Omental fat pad (tissue), 4 donors: ENCODE measurements around the gene NHS. TPM values are rescaled to one million over a fixed set of nuclear protein-coding genes. Genes with fewer than 3 reads are reported as not detected.

Experiments used
- ATAC-seq: fragments of 150-250 bp; one replicate; pipeline ENCODE4 v1.9.1; 2016; ENCODE audit warnings: mild to moderate bottlenecking, moderate library complexity; ENCODE audit not compliant: low FRiP score
- DNase-seq: peaks from one replicate; pipeline ENCODE4 v3.0.0-alpha.2; 2019; ENCODE audit warnings: low spot score
- total RNA-seq, 4 donors: library from RNA; depleted of rRNA; stranded (reverse); fragments of >200 nt; gene quantifications; one replicate each; pipeline ENCODE4 v1.1.0, GENCODE V29; 2016
- TF ChIP-seq, protein P1 (sequence below), 3 donors: fragments of 450-650 bp; IDR thresholded peaks; one replicate each; pipeline ENCODE4 v1.5.1; 2016 to 2017; ENCODE audit warnings: antibody characterized with exemption in 3 of 3, mild to moderate bottlenecking in 3 of 3, moderate library complexity in 2 of 3

The NHS gene
- total RNA-seq, 4 donors from 2014 or later: 4.0 to 9.7 (median 7.6) TPM

DNA sequence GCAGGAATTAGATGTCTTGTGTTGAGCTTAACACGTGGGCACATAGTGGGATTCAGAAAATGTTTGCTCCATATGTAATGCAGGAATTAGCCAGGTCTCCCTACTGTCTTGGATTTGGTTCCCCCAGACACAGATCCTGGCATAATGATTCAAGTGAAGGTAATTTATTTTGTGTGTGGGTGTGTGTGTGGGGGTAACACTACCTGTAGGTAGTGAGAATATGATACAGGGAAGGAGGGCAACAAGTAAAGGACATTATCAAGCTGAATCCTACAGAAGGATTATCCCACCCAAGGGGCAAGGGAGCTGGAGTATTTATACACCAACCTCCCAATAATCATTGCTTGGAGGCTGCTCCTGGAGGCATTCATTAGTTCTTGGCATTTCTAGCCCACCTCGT lies 101.4 kb downstream of the NHS start:
- TF ChIP-seq, protein P1, sequence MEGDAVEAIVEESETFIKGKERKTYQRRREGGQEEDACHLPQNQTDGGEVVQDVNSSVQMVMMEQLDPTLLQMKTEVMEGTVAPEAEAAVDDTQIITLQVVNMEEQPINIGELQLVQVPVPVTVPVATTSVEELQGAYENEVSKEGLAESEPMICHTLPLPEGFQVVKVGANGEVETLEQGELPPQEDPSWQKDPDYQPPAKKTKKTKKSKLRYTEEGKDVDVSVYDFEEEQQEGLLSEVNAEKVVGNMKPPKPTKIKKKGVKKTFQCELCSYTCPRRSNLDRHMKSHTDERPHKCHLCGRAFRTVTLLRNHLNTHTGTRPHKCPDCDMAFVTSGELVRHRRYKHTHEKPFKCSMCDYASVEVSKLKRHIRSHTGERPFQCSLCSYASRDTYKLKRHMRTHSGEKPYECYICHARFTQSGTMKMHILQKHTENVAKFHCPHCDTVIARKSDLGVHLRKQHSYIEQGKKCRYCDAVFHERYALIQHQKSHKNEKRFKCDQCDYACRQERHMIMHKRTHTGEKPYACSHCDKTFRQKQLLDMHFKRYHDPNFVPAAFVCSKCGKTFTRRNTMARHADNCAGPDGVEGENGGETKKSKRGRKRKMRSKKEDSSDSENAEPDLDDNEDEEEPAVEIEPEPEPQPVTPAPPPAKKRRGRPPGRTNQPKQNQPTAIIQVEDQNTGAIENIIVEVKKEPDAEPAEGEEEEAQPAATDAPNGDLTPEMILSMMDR (IDR thresholded peaks at IDR 0.05): no peak

GRCh38 chrX:17481086-17481485 lies 106.1 kb downstream of the NHS start:
- DNase-seq: no peak
- ATAC-seq: no peak
- TF ChIP-seq, protein P1 (IDR thresholded peaks at IDR 0.05): no peak

More for the DNA sequence above, 101.4 kb downstream of the NHS start:
- no peak for ATAC-seq
- no peak for DNase-seq

DNA sequence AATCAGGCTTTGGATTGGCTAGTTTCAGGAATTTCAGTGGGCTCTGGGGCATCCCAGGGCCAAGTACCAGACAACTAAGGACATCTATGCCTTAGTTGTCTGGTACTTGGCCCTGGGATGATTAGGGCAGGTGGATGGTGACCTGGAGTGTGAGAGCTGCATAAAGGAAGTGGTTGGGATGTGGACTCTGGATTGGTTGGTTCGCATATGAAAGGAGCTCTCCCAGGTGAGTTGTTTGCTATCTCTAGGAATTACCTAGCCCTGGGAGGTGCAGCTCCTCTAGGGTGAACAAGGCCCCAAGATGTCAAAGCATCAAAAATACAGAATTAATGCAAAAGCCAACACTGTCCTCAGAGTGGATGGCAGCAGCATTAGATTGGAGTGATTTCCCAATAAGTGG lies 109.6 kb downstream of the NHS start:
- DNase-seq (no peak), ATAC-seq (no peak)
- TF ChIP-seq, protein P1 (IDR thresholded peaks at IDR 0.05): no peak

DNA sequence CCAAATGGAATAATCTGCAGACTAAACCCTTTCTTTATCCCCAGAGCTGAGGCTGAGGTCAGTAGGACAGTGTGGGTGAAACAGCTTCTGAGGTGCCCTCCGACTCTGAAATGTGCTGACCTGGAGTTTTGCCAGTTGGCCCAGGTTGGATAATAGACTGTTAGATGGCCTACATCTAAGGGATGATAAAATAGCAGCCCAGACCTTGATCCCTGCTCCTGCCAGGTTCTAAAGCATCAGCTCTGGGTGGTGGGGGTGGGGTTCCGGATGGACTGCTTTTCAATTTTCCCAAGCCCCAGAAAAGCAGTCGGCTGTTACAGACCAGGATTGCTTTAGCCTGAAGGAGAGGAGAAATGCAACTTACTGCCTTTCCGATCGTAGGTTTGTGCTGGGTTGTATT lies 110.4 kb downstream of the NHS start:
- TF ChIP-seq, protein P1 (IDR thresholded peaks at IDR 0.05): no peak
- DNase-seq: no peak
- no peak for ATAC-seq

DNA sequence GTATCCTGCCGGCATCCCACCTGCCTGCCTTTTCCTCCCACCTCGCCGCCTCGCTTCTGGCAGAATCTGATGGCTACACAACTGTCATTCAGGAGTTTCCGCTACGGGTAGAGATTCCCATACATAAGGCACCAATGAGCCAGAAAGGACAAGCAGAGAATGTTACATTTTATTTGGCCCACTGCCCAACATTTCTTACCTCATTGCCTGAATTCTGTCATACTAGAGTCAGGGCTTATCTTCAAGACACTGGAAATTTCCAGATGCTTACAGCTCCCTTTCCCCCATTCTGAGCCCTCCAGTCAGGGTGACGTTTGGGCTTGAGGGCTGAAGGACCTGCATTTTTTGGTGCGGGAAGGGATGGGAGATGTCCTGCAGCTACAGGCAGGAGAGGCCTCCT lies 113.0 kb downstream of the NHS start:
- DNase-seq (no peak), ATAC-seq (no peak)
- TF ChIP-seq, protein P1 (IDR thresholded peaks at IDR 0.05): no peak

DNA sequence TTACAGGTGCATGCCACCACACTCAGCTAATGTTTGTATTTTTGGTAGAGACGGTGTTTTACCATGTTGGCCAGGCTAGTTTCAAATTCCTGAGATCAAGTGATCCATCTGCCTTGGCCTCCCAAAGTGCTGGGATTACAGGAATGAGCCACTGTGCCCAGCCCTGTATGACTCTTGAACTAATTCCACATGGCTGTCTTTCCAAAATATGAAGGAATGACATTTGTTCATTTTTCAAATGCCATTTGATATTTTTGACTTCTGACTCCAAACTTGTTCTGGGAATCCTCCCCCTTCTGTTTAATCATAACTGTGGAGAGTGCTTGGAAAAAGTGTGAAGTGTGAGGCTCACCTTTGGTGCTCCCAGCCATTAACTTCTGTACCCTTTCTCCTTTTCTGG lies 119.2 kb downstream of the NHS start:
- DNase-seq (no peak), ATAC-seq (no peak)
- TF ChIP-seq, protein P1 (IDR thresholded peaks at IDR 0.05): no peak

GRCh38 chrX:17495052-17495451 lies 120.1 kb downstream of the NHS start:
- no peak for DNase-seq
- TF ChIP-seq, protein P1 (IDR thresholded peaks at IDR 0.05): no peak
- ATAC-seq: no peak
